DOHH2 (cell line): Measurements from ENCODE around the gene ADAD2.

Experiments
- H3F3A ChIP-seq: fragments of 200-600 bp; sonication (generic), shearing (Covaris generic); 2 replicates; pipeline ENCODE4 v1.6.0; 2016; ENCODE audit warnings: antibody characterized with exemption, mild to moderate bottlenecking; ENCODE audit not compliant: control insufficient read depth, insufficient read depth
- H3K27ac ChIP-seq: fragments of 200-600 bp; sonication (generic); 2 replicates; pipeline ENCODE4 v1.5.1; 2014; ENCODE audit warnings: low read depth, mild to moderate bottlenecking, low read length, moderate library complexity
- H3K27me3 ChIP-seq: fragments of 200-600 bp; sonication (generic); 2 replicates; pipeline ENCODE4 v1.6.1; 2014; ENCODE audit warnings: mild to moderate bottlenecking, low read length, mixed read lengths; ENCODE audit not compliant: control insufficient read depth
- H3K36me3 ChIP-seq: fragments of 200-600 bp; sonication (generic); 2 replicates; pipeline ENCODE4 v1.6.1; 2014; ENCODE audit warnings: mild to moderate bottlenecking, low read length, moderate library complexity, mixed read lengths; ENCODE audit not compliant: control insufficient read depth
- H3K4me1 ChIP-seq: fragments of 200-600 bp; sonication (generic); 2 replicates; pipeline ENCODE4 v1.6.1; 2014; ENCODE audit warnings: mild to moderate bottlenecking, low read length, mixed read lengths; ENCODE audit not compliant: control insufficient read depth
- H3K4me2 ChIP-seq: fragments of 200-600 bp; sonication (generic); 2 replicates; pipeline ENCODE4 v1.6.0; 2014; ENCODE audit warnings: mild to moderate bottlenecking, low read length, moderate library complexity
- H3K4me3 ChIP-seq: fragments of 200-600 bp; sonication (generic); 2 replicates; pipeline ENCODE4 v1.5.1; 2014; ENCODE audit warnings: mild to moderate bottlenecking, low read length, mixed read lengths
- H3K79me2 ChIP-seq: fragments of 200-600 bp; sonication (generic); 2 replicates; pipeline ENCODE4 v1.6.1; 2014; ENCODE audit warnings: mild to moderate bottlenecking, low read length, mixed read lengths; ENCODE audit not compliant: control insufficient read depth
- H3K9me2 ChIP-seq: fragments of 200-600 bp; sonication (generic); replicated peaks from 2 replicates; pipeline ENCODE4 v1.6.1; 2014; ENCODE audit warnings: mild to moderate bottlenecking, low read length, mixed read lengths; ENCODE audit not compliant: control insufficient read depth
- H3K9me3 ChIP-seq: fragments of 200-600 bp; sonication (generic); 2 replicates; pipeline ENCODE4 v1.6.1; 2014; ENCODE audit warnings: antibody characterized with exemption, low read length, mixed read lengths; ENCODE audit not compliant: control insufficient read depth, insufficient read depth
- H4K20me1 ChIP-seq: fragments of 200-600 bp; sonication (generic); 2 replicates; pipeline ENCODE4 v1.6.0; 2014; ENCODE audit warnings: low read depth, mild to moderate bottlenecking, antibody characterized with exemption, low read length, moderate library complexity; ENCODE audit not compliant: control insufficient read depth, insufficient read depth
- EZH2phosphoT487 ChIP-seq: fragments of 200-600 bp; sonication (generic); IDR thresholded peaks from 2 replicates; pipeline ENCODE4 v1.6.1; 2017; ENCODE audit warnings: borderline replicate concordance, mild to moderate bottlenecking, antibody characterized with exemption, low read length, moderate library complexity, mixed read lengths
- TF ChIP-seq, protein P1 (sequence below): fragments of 200-600 bp; sonication (generic); IDR thresholded peaks from one replicate; pipeline ENCODE4 v1.5.1; 2014; ENCODE audit warnings: antibody characterized with exemption, mild to moderate bottlenecking, low read depth, low read length; ENCODE audit not compliant: poor library complexity, severe bottlenecking

Gene ADAD2

DNA sequence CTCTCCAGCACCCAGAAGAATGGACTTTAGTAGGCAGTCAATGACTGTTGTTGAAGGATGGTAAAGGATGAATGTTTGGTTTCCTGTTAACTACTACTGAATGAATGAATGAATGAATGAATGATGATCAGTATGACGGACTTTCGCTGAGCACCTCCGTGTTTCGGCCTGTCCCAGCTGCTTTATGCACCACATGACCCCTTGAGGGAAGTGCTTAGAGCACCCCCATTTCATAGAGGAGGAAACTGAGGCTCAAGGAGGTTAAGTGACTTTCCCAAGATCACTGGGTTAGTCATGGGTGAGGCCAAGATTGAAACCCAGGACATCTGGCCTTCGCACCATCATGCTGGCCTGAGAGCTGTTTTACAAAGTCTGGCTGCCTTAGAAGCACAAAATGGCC is 42.0 kb downstream of the ADAD2 start:
- H3K4me2 ChIP-seq = no peak overlapping the region
- no peaks in the 10 kb centered on the region for H3F3A ChIP-seq

GRCh38 chr16:84233748-84234147 is 42.8 kb downstream of the ADAD2 start:
- Histone ChIP-seq H3F3A (no peaks in the 10 kb centered on the region), H3K79me2 (no peaks in the 10 kb centered on the region), H3K4me2 (no peak overlapping the region), H3K9me2 (no peaks in the 10 kb centered on the region), H3K27ac (no peak overlapping the region), H3K36me3 (no peaks in the 10 kb centered on the region), H3K4me1 (no peaks in the 10 kb centered on the region), H3K9me3 (no peaks in the 10 kb centered on the region), H4K20me1 (no peaks in the 10 kb centered on the region), H3K4me3 (no peak overlapping the region), H3K27me3 (no peaks in the 10 kb centered on the region)
- TF ChIP-seq EZH2phosphoT487 = no peak
- TF ChIP-seq, protein P1, sequence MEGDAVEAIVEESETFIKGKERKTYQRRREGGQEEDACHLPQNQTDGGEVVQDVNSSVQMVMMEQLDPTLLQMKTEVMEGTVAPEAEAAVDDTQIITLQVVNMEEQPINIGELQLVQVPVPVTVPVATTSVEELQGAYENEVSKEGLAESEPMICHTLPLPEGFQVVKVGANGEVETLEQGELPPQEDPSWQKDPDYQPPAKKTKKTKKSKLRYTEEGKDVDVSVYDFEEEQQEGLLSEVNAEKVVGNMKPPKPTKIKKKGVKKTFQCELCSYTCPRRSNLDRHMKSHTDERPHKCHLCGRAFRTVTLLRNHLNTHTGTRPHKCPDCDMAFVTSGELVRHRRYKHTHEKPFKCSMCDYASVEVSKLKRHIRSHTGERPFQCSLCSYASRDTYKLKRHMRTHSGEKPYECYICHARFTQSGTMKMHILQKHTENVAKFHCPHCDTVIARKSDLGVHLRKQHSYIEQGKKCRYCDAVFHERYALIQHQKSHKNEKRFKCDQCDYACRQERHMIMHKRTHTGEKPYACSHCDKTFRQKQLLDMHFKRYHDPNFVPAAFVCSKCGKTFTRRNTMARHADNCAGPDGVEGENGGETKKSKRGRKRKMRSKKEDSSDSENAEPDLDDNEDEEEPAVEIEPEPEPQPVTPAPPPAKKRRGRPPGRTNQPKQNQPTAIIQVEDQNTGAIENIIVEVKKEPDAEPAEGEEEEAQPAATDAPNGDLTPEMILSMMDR = no peak

More for the DNA sequence above, 42.0 kb downstream of the ADAD2 start:
- Histone ChIP-seq H3K27ac (no peak overlapping the region), H3K27me3 (no peaks in the 10 kb centered on the region), H3K79me2 (no peaks in the 10 kb centered on the region), H3K36me3 (no peaks in the 10 kb centered on the region), H4K20me1 (no peaks in the 10 kb centered on the region), H3K4me1 (no peaks in the 10 kb centered on the region), H3K9me3 (no peaks in the 10 kb centered on the region), H3K4me3 (no peak overlapping the region), H3K9me2 (no peaks in the 10 kb centered on the region)
- TF ChIP-seq, protein P1 = no peak
- no peak for TF ChIP-seq EZH2phosphoT487

GRCh38 chr16:84234321-84235241 is 43.6 kb downstream of the ADAD2 start:
- Histone ChIP-seq H3K4me3 (no peak overlapping the region), H3K36me3 (no peaks in the 10 kb centered on the region), H3K27ac (no peak overlapping the region), H3F3A (no peaks in the 10 kb centered on the region), H4K20me1 (no peaks in the 10 kb centered on the region), H3K9me3 (no peaks in the 10 kb centered on the region), H3K4me2 (no peak overlapping the region), H3K9me2 (no peaks in the 10 kb centered on the region), H3K27me3 (peaks cover 3% of the 10 kb centered on the region; the same call in 1 of the 2 replicates), H3K4me1 (no peaks in the 10 kb centered on the region), H3K79me2 (no peaks in the 10 kb centered on the region)
- TF ChIP-seq EZH2phosphoT487 = no peak
- TF ChIP-seq, protein P1 = no peak
